Measurements from ENCODE around the gene ZNF76. TPM values are rescaled to one million over a fixed set of nuclear protein-coding genes. Genes with fewer than 3 reads are reported as not detected.

ZNF76 gene
- total and polyA plus RNA-seq, 2 donors (not counting 1 experiment from before 2014, with no cell fraction given) = 96.9 to 145 TPM

- H3K4me1 ChIP-seq (ENCODE audit: control insufficient read depth in 2 of 2, insufficient read depth in 2 of 2, low read length in 2 of 2) = peaks cover 44 to 57% of the 10 kb centered on the region in 2 donors
- peak overlapping the region; percentile 99 for H3K4me3 Mint-ChIP-seq
- no peak for ATAC-seq (ENCODE audit: low read depth)
- no peak for TF ChIP-seq CTCF (IDR thresholded peaks at IDR 0.05)
- no peak for TF ChIP-seq EZH2 (IDR thresholded peaks at IDR 0.05; ENCODE audit: borderline replicate concordance, insufficient read depth, low read depth, low read length, poor library complexity, severe bottlenecking)
- peak overlapping the region; percentile 92 for H3K27ac Mint-ChIP-seq
- peak overlapping the region; percentile 60 for H2AFZ ChIP-seq (ENCODE audit: insufficient read depth, low read depth, low read length, poor library complexity, severe bottlenecking)
- peak overlapping the region; percentile 91 for H3K4me2 ChIP-seq (replicated peaks; ENCODE audit: low read depth, low read length, poor library complexity, severe bottlenecking)
- peak; percentile 75 for DNase-seq
- H3K27ac ChIP-seq (ENCODE audit: low read length in 2 of 2) = peak overlapping the region; percentile 69 to 91
- H3K27me3 Mint-ChIP-seq = no peaks in the 10 kb centered on the region
- POLR2A ChIA-PET = interaction anchor here (1.3 to 3.0 kb wide), 2 partner anchors 106 to 125 kb away, joined by 5 to 19 read pairs; partner anchors contain the start of gene RPL10A
- H3K4me3 ChIP-seq (ENCODE audit: control extremely low read depth in 1 of 5, extremely low read depth in 1 of 5, insufficient read depth in 1 of 5, low read depth in 2 of 5, low read length in 4 of 5) = peak overlapping the region; percentile 48 to 92 (median 77)
- peaks cover 54% of the 10 kb centered on the region for H3K4me1 Mint-ChIP-seq
- peaks cover 0 to 24% of the 10 kb centered on the region in 2 experiments for H3K36me3 ChIP-seq (replicated peaks in 1 of 2; ENCODE audit: control extremely low read depth in 1 of 2, control insufficient read depth in 1 of 2, extremely low read depth in 1 of 2, insufficient read depth in 2 of 2, low read length in 1 of 2)
- no peaks in the 10 kb centered on the region for H3K9me3 Mint-ChIP-seq (ENCODE audit: insufficient read depth)
- intact Hi-C loops (cut with micrococcal nuclease) = loop anchor here (2.0 to 10.0 kb wide), 2 partner anchors 16 to 52 kb away; no protein-coding TSS in a partner anchor
- 29% methylated on average over 11 of the region's 13 CpGs for WGBS (ENCODE audit: insufficient coverage)
- peaks cover 21% of the 10 kb centered on the region for H4K20me1 ChIP-seq (ENCODE audit: control insufficient read depth, insufficient read depth, low read length, poor library complexity, severe bottlenecking)
- H3K9ac ChIP-seq (ENCODE audit: low read length) = peak overlapping the region; percentile 76
- H3K27me3 ChIP-seq (replicated peaks in 1 of 4; ENCODE audit: control extremely low read depth in 1 of 4, control insufficient read depth in 3 of 4, insufficient read depth in 4 of 4, low read length in 3 of 4) = no peaks in the 10 kb centered on the region
- no peaks in the 10 kb centered on the region for H3K9me3 ChIP-seq (ENCODE audit: control extremely low read depth in 1 of 3, control insufficient read depth in 2 of 3, insufficient read depth in 1 of 3, low read length in 2 of 3)
- H3K79me2 ChIP-seq (ENCODE audit: control insufficient read depth, insufficient read depth, low read length) = peaks cover 58% of the 10 kb centered on the region
- CTCF ChIA-PET = interaction anchor here (0.7 to 6.9 kb wide), 15 partner anchors 11 to 393 kb away, joined by 3 to 205 read pairs (median 5); partner anchors contain the start of genes DEF6, FANCE and RPL10A
Measured at GRCh38 chr6:35343092-35343834, 83.7 kb downstream of the ZNF76 start.

Data from B cell (primary cell).